OCI-LY1 (cell line): ENCODE data around the gene MAPK1IP1L.

Experiments used
- H2AFZ ChIP-seq: fragments of 200-600 bp; sonication (generic), shearing (Covaris generic); 2 replicates; pipeline ENCODE4 v1.6.0; 2014; ENCODE audit warnings: antibody characterized with exemption, mild to moderate bottlenecking, low read length
- H3F3A ChIP-seq: fragments of 200-600 bp; sonication (generic), shearing (Covaris generic); 2 replicates; pipeline ENCODE4 v1.6.0; 2014; ENCODE audit warnings: mild to moderate bottlenecking, antibody characterized with exemption, low read length, moderate library complexity; ENCODE audit not compliant: insufficient read depth
- H3K27ac ChIP-seq: fragments of 200-600 bp; sonication (generic); 2 replicates; pipeline ENCODE4 v1.5.1; 2014; ENCODE audit warnings: low read length, mixed run types, mild to moderate bottlenecking, low read depth; ENCODE audit not compliant: poor library complexity, severe bottlenecking
- H3K27me3 ChIP-seq: fragments of 200-600 bp; sonication (generic); 2 replicates; pipeline ENCODE4 v1.6.0; 2014; ENCODE audit warnings: antibody characterized with exemption, mild to moderate bottlenecking, low read length, moderate library complexity; ENCODE audit not compliant: insufficient read depth
- H3K36me3 ChIP-seq: fragments of 200-600 bp; sonication (generic); 2 replicates; pipeline ENCODE4 v1.6.1; 2014; ENCODE audit warnings: mild to moderate bottlenecking, antibody characterized with exemption, low read length, moderate library complexity, mixed read lengths; ENCODE audit not compliant: insufficient read depth
- H3K4me1 ChIP-seq: fragments of 200-600 bp; sonication (generic); 2 replicates; pipeline ENCODE4 v1.5.1; 2014; ENCODE audit warnings: mild to moderate bottlenecking, low read length, moderate library complexity; ENCODE audit not compliant: insufficient read depth, severe bottlenecking
- H3K4me2 ChIP-seq: fragments of 200-600 bp; sonication (generic), shearing (Covaris generic); 2 replicates; pipeline ENCODE4 v1.6.1; 2014; ENCODE audit warnings: low read length
- H3K4me3 ChIP-seq: fragments of 200-600 bp; sonication (generic); 2 replicates; pipeline ENCODE4 v1.5.1; 2014; ENCODE audit warnings: low read length, low read depth, mild to moderate bottlenecking, mixed read lengths; ENCODE audit not compliant: poor library complexity, severe bottlenecking
- H3K79me2 ChIP-seq: fragments of 200-600 bp; shearing (Covaris generic); 2 replicates; pipeline ENCODE4 v1.6.1; 2016; ENCODE audit warnings: mixed run types, low read length, mixed read lengths; ENCODE audit not compliant: insufficient read depth
- H3K9ac ChIP-seq: fragments of 200-600 bp; sonication (generic), shearing (Covaris generic); 2 replicates; pipeline ENCODE4 v1.6.1; 2014; ENCODE audit warnings: mild to moderate bottlenecking, low read length, mixed read lengths
- H3K9me2 ChIP-seq: fragments of 200-600 bp; sonication (generic), shearing (Covaris generic); 2 replicates; pipeline ENCODE4 v1.6.1; 2014; ENCODE audit warnings: low read depth, mild to moderate bottlenecking, low read length, mixed read lengths
- H3K9me3 ChIP-seq: fragments of 200-600 bp; shearing (Covaris generic); 2 replicates; pipeline ENCODE4 v1.6.1; 2014; ENCODE audit warnings: low read length, mixed read lengths
- H4K20me1 ChIP-seq: fragments of 200-600 bp; sonication (generic), shearing (Covaris generic); 2 replicates; pipeline ENCODE4 v1.6.0; 2016; ENCODE audit warnings: mild to moderate bottlenecking, low read length; ENCODE audit not compliant: insufficient read depth
- CTCF ChIP-seq: fragments of 200-600 bp; sonication (generic), shearing (Covaris generic); IDR thresholded peaks from 2 replicates; pipeline ENCODE4 v1.5.1; 2017; ENCODE audit warnings: mild to moderate bottlenecking, antibody characterized with exemption, low read length, moderate library complexity, mixed read lengths
- EZH2 ChIP-seq: fragments of 200-600 bp; sonication (generic), shearing (Covaris generic); IDR thresholded peaks from 2 replicates; pipeline ENCODE4 v1.8.0; 2017; ENCODE audit warnings: borderline replicate concordance, mixed run types, mild to moderate bottlenecking, antibody characterized with exemption, low read length, moderate library complexity, mixed read lengths

MAPK1IP1L gene

GRCh38 chr14:55098561-55098898 lies 47.1 kb downstream of the MAPK1IP1L start:
- H3K9me3 ChIP-seq = no peaks in the 10 kb centered on the region
- no peaks in the 10 kb centered on the region for H4K20me1 ChIP-seq
- H3K27me3 ChIP-seq = no peaks in the 10 kb centered on the region
- no peaks in the 10 kb centered on the region for H3K9me2 ChIP-seq
- H3K9ac ChIP-seq = no peak overlapping the region
- H2AFZ ChIP-seq = peak overlapping the region; percentile 73
- peaks cover 42% of the 10 kb centered on the region for H3K4me1 ChIP-seq
- no peaks in the 10 kb centered on the region for H3F3A ChIP-seq
- TF ChIP-seq CTCF (no peak), EZH2 (no peak)
- no peak overlapping the region for H3K4me3 ChIP-seq
- no peak overlapping the region for H3K4me2 ChIP-seq
- H3K36me3 ChIP-seq = no peaks in the 10 kb centered on the region
- H3K79me2 ChIP-seq = no peaks in the 10 kb centered on the region
- H3K27ac ChIP-seq = peak overlapping the region; percentile 36

- no peak overlapping the region for H3K27ac ChIP-seq
- H3K9me3 ChIP-seq = 0 out of 2 replicates have a peak, but pooled peaks cover 7% of the 10 kb centered on the region
- H2AFZ ChIP-seq = no peak overlapping the region
- H3F3A ChIP-seq = no peaks in the 10 kb centered on the region
- no peak overlapping the region for H3K4me3 ChIP-seq
- TF ChIP-seq EZH2 (no peak), CTCF (no peak)
- H3K4me1 ChIP-seq = peaks cover 46% of the 10 kb centered on the region
- peaks cover 7% of the 10 kb centered on the region; the same call in 1 of the 2 replicates for H3K36me3 ChIP-seq
- no peak overlapping the region for H3K4me2 ChIP-seq
- H3K9me2 ChIP-seq = no peaks in the 10 kb centered on the region
- H3K9ac ChIP-seq = no peak overlapping the region
- no peaks in the 10 kb centered on the region for H3K27me3 ChIP-seq
- H3K79me2 ChIP-seq = no peaks in the 10 kb centered on the region
- H4K20me1 ChIP-seq = no peaks in the 10 kb centered on the region
These were observed 48.3 kb downstream of the MAPK1IP1L start for GRCh38 chr14:55099756-55100155.

GRCh38 chr14:55101698-55102097 lies 50.3 kb downstream of the MAPK1IP1L start:
- TF ChIP-seq EZH2 = no peak
- no peak for TF ChIP-seq CTCF
- Histone ChIP-seq H2AFZ (no peak overlapping the region), H3K27ac (peak overlapping the region; percentile 88), H3K36me3 (peaks cover 7% of the 10 kb centered on the region; the same call in 1 of the 2 replicates), H3K9me3 (0 out of 2 replicates have a peak, but pooled peaks cover 7% of the 10 kb centered on the region), H3K4me1 (peaks cover 43% of the 10 kb centered on the region), H3K9ac (no peak overlapping the region), H3K9me2 (no peaks in the 10 kb centered on the region), H3K4me3 (no peak overlapping the region), H4K20me1 (no peaks in the 10 kb centered on the region), H3K27me3 (no peaks in the 10 kb centered on the region), H3F3A (no peaks in the 10 kb centered on the region), H3K79me2 (no peaks in the 10 kb centered on the region), H3K4me2 (peak overlapping the region; percentile 50; the same call in 1 of the 2 replicates)
